Nephron (organoid): ENCODE results near the gene PADI4.

Experiments
- H3K27ac Mint-ChIP-seq, 3 experiments: 2 replicates each; pipeline ENCODE4 v1.8.0; 2020; ENCODE audit warnings: mixed read lengths in 3 of 3, mild to moderate bottlenecking in 2 of 3, moderate library complexity in 1 of 3
- H3K27me3 Mint-ChIP-seq: 2 replicates; pipeline ENCODE4 v1.8.0; 2021; ENCODE audit warnings: low read depth, mild to moderate bottlenecking, moderate library complexity, mixed read lengths
- H3K36me3 Mint-ChIP-seq: 2 replicates; pipeline ENCODE4 v1.8.0; 2020; ENCODE audit warnings: low read depth, mixed read lengths
- H3K4me1 Mint-ChIP-seq: 2 replicates; pipeline ENCODE4 v1.8.0; 2020; ENCODE audit warnings: mixed read lengths
- H3K4me3 Mint-ChIP-seq, 3 experiments: 2 replicates each; pipeline ENCODE4 v1.8.0; 2020; ENCODE audit warnings: mild to moderate bottlenecking in 3 of 3, mixed read lengths in 3 of 3, moderate library complexity in 2 of 3
- H3K9me3 Mint-ChIP-seq: 2 replicates; pipeline ENCODE4 v1.8.0; 2020; ENCODE audit warnings: mixed read lengths
- TF ChIP-seq, protein P1 (sequence below), 3 experiments: fragments of 200-600 bp; sonication (generic); IDR thresholded peaks; one replicate each; pipeline ENCODE4 v1.5.0; 2021; ENCODE audit warnings: antibody characterized with exemption in 3 of 3; ENCODE audit not compliant: unreplicated experiment in 3 of 3

Gene PADI4

DNA sequence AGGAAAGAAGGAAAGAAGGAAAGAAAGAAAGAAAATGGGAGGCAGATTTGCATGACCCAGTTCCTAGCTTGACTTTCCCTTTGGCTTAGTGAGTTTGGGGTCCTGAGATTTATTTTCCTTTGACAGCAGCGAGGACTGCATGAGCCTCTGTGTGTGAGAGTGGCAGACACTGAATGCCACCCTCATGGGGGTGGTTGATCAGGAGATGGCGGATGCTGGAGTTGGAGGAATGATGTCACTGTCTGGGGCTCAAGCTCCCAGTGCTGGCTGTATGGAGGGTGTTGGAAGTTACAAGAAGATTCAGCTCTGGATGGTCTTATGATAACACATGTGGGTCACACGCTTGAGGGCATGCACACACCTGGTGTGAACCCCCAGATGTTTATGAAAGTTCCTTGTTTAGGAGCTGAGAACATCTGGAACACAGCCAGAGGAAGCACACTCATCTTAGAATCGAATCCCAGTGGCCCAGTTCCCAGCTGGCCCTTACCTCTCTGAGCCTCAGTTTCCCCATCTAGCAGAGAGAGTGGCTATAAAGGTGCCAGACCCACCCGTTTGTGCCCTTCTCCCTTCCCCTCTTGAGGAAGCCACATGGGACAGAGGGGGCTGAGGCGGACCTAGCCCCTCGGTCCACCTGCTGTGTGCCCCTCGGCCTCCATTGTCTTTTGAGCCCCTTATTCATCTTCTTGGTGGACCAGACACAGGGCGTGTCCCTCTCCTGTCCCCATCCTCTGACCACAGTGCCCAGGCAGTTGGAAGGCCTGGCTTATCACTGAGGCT, 5.7 kb downstream of the PADI4 start:
- H3K27me3 Mint-ChIP-seq = peaks cover 35% of the 10 kb centered on the region
- no peak overlapping the region for H3K27ac Mint-ChIP-seq
- no peaks in the 10 kb centered on the region for H3K9me3 Mint-ChIP-seq
- TF ChIP-seq, protein P1, sequence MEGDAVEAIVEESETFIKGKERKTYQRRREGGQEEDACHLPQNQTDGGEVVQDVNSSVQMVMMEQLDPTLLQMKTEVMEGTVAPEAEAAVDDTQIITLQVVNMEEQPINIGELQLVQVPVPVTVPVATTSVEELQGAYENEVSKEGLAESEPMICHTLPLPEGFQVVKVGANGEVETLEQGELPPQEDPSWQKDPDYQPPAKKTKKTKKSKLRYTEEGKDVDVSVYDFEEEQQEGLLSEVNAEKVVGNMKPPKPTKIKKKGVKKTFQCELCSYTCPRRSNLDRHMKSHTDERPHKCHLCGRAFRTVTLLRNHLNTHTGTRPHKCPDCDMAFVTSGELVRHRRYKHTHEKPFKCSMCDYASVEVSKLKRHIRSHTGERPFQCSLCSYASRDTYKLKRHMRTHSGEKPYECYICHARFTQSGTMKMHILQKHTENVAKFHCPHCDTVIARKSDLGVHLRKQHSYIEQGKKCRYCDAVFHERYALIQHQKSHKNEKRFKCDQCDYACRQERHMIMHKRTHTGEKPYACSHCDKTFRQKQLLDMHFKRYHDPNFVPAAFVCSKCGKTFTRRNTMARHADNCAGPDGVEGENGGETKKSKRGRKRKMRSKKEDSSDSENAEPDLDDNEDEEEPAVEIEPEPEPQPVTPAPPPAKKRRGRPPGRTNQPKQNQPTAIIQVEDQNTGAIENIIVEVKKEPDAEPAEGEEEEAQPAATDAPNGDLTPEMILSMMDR (IDR thresholded peaks at IDR 0.05; ENCODE audit: unreplicated experiment in 3 of 3) = no peak
- H3K36me3 Mint-ChIP-seq = no peaks in the 10 kb centered on the region
- H3K4me1 Mint-ChIP-seq = peaks cover 5% of the 10 kb centered on the region
- H3K4me3 Mint-ChIP-seq = no peak overlapping the region

DNA sequence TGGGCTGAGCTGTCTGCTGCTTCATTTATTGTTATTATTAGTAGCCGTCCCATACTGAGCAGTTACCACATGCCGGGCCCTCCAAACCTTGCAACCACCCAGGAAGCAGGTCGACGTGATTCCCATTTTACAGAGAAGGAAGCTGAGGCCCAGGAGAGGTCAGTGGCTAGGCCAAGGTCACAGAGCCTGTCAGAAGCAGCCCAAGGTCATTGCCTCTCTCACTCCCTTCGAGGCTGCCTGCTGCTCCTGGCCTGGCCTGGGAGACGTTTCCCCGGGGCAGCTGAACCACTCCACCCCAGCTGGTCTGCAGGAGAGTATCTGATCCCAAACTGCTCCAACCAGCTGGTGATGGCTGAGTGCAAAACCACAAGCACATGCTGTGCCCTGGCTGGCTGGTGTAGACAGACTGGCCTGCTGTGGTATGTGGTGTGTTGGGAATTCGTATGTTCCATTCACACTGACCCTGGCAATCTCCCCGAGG, 6.5 kb downstream of the PADI4 start:
- no peak overlapping the region for H3K4me3 Mint-ChIP-seq
- no peak overlapping the region for H3K27ac Mint-ChIP-seq
- no peaks in the 10 kb centered on the region for H3K36me3 Mint-ChIP-seq
- TF ChIP-seq, protein P1 (IDR thresholded peaks at IDR 0.05; ENCODE audit: unreplicated experiment in 3 of 3) = no peak
- H3K27me3 Mint-ChIP-seq = peaks cover 35% of the 10 kb centered on the region
- H3K9me3 Mint-ChIP-seq = no peaks in the 10 kb centered on the region
- peaks cover under 1% of the 10 kb centered on the region for H3K4me1 Mint-ChIP-seq

DNA sequence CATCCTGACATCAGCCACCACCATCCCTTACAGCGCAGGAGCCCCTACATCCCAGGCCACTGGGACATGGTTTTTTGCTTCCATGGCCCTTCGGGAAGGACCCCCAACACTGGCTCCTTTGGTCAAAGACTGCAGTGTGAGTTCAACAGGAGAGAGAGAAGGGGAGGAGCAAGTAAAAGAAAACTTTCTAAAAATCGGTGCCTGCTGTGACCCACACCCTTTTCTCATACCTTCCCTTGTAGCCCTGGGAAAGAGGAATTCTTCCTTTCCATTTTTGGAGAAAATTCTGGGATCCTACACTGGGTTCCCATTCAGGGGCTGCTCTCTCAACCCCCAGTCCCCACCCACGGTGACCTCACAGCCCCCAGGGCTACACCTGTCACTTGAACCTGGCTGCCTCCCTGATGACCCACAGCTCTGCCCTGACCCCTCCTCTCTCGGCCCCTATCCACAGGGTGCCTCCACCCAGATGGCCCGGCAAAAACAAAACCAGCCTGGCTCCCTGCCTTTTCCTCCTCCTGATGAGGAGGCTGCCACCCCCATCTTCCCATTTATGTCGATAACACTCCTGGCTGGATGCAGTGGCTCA, 7.6 kb downstream of the PADI4 start:
- peaks cover 1% of the 10 kb centered on the region for H3K9me3 Mint-ChIP-seq
- H3K27ac Mint-ChIP-seq = no peak overlapping the region
- no peaks in the 10 kb centered on the region for H3K4me1 Mint-ChIP-seq
- H3K36me3 Mint-ChIP-seq = no peaks in the 10 kb centered on the region
- no peak overlapping the region for H3K4me3 Mint-ChIP-seq
- TF ChIP-seq, protein P1 (IDR thresholded peaks at IDR 0.05; ENCODE audit: unreplicated experiment in 3 of 3) = no peak
- H3K27me3 Mint-ChIP-seq = peaks cover 29% of the 10 kb centered on the region

DNA sequence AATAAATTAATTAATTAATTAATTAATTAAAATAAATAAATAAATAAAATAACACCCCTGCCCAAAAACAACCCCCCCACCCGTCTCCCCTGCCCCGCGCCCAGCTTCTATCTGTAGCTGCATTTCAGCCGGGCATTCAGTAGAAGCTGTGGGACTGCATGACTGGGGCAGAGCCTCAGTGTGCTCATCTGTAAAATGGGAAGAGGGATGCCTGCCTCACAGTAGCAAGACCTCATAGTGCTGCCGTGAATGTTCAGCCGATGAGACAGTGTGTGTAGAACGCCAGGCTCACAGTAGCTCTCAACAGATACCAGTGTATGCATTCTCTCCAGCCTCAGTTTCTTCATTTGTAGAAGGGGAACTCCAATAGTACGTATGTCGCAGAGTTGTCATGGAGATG, 8.7 kb downstream of the PADI4 start:
- Mint-ChIP-seq H3K4me1 (no peaks in the 10 kb centered on the region), H3K4me3 (no peak overlapping the region), H3K27ac (no peak overlapping the region), H3K9me3 (peaks cover 4% of the 10 kb centered on the region), H3K27me3 (peaks cover 29% of the 10 kb centered on the region), H3K36me3 (no peaks in the 10 kb centered on the region)
- TF ChIP-seq, protein P1 (IDR thresholded peaks at IDR 0.05; ENCODE audit: unreplicated experiment in 3 of 3) = no peak

DNA sequence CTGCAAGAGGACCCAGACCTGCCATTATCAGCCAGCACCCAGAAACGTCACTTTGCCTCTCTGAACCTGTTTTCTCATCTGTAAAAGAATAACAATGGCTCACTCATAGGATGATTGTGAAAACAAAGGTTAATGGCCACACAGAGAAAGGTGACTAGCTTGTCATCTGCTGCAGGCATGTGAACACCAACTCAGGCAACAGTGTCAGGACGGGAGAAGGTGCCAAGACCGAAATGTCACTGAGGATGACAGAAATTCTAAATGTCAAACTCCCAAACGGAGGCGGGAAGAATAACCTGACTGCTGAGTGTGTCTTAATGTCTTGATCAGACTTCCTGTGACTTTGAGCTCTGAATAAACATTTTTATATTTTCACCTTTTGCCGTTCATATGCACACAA, 10.3 kb downstream of the PADI4 start:
- peaks cover 4% of the 10 kb centered on the region for H3K9me3 Mint-ChIP-seq
- no peak overlapping the region for H3K27ac Mint-ChIP-seq
- peaks cover 26% of the 10 kb centered on the region for H3K27me3 Mint-ChIP-seq
- H3K4me1 Mint-ChIP-seq = no peaks in the 10 kb centered on the region
- H3K36me3 Mint-ChIP-seq = no peaks in the 10 kb centered on the region
- TF ChIP-seq, protein P1 (IDR thresholded peaks at IDR 0.05; ENCODE audit: unreplicated experiment in 3 of 3) = no peak
- no peak overlapping the region for H3K4me3 Mint-ChIP-seq
